ENCODE measurements around the gene SLC6A18. TPM values are rescaled to one million over a fixed set of nuclear protein-coding genes. Genes with fewer than 3 reads are reported as not detected.

The SLC6A18 gene
- total and polyA plus RNA-seq, 2 of the 13 experiments (the other 11 are each of a cell fraction or from before 2014, with no cell fraction given), result not detected

GRCh38 chr5:1268666-1269065, 43.5 kb downstream of the SLC6A18 start (continued):
- TF ChIP-seq ARID5B (CRISPR knock-in tag; IDR thresholded peaks at IDR 0.05), result no peak
- no peak for TF ChIP-seq PHF5A (CRISPR knock-in tag; IDR thresholded peaks at IDR 0.05; ENCODE audit: low read depth, unreplicated experiment)
- TF ChIP-seq GATAD2A (CRISPR knock-in tag; IDR thresholded peaks at IDR 0.05), result no peak
- TF ChIP-seq RAD21 (CRISPR knock-in tag; IDR thresholded peaks at IDR 0.05), result no peak
- no peak for TF ChIP-seq ZBED4 (CRISPR knock-in tag; IDR thresholded peaks at IDR 0.05; ENCODE audit: borderline replicate concordance)

- no TSS peak for BruUV-seq (replicated peaks)
- H3K27ac ChIP-seq (ENCODE audit: extremely low read length, insufficient read depth, low read length), result no peak overlapping the region
- WGBS (ENCODE audit: low lambda C conversion rate), result 64% methylated on average over 21 of the region's 22 CpGs
- ATAC-seq (no peak), DNase-seq (ENCODE audit: low spot score) (no peak), FAIRE-seq (no peak)
- POLR2A ChIA-PET, result no interaction called here
- no peak overlapping the region for H3K9ac ChIP-seq (ENCODE audit: insufficient read depth, low read depth, low read length)
- no peak overlapping the region for H2AFZ ChIP-seq (ENCODE audit: low read length)
- no peaks in the 10 kb centered on the region for H3K9me3 ChIP-seq (ENCODE audit: low read length)
- H3K36me3 ChIP-seq (replicated peaks in 1 of 2; ENCODE audit: control insufficient read depth in 1 of 2, insufficient read depth in 2 of 2, low read length in 2 of 2), result 0 out of 5 replicates have a peak, but pooled peaks cover 0 to 2% of the 10 kb centered on the region in 2 experiments
- H3K79me2 ChIP-seq (ENCODE audit: insufficient read depth, low read length), result no peaks in the 10 kb centered on the region
- H3K4me3 ChIP-seq (replicated peaks in 1 of 3; ENCODE audit: insufficient read depth in 1 of 3, low read depth in 2 of 3, low read length in 3 of 3), result no peak overlapping the region
- H3K4me2 ChIP-seq (ENCODE audit: low read depth, low read length), result no peak overlapping the region
- peaks cover 0 to 15% of the 10 kb centered on the region in 2 experiments; a peak in 2 of 5 replicates for H3K27me3 ChIP-seq (ENCODE audit: control insufficient read depth in 1 of 2, insufficient read depth in 2 of 2, low read length in 2 of 2)
- CTCF ChIA-PET (ENCODE audit: low intra/inter-chr PET ratio, low total read pairs), result no interaction called here
- in situ Hi-C loops (cut with HindIII; ENCODE audit: extremely low pct_ligation_motif_present, low pct_unique_long_range_greater_than_20kb) (no loop called here), intact Hi-C loops (cut with micrococcal nuclease; ENCODE audit: unreplicated experiment) (no loop called here)
- no peaks in the 10 kb centered on the region for H4K20me1 ChIP-seq (ENCODE audit: insufficient read depth, low read length)
- H3K4me1 ChIP-seq (ENCODE audit: insufficient read depth, low read length), result no peaks in the 10 kb centered on the region
- TF ChIP-seq ZNF138 (CRISPR knock-in tag; IDR thresholded peaks at IDR 0.05; ENCODE audit: low read depth) (no peak), KAT7 (CRISPR knock-in tag; IDR thresholded peaks at IDR 0.05; ENCODE audit: borderline replicate concordance) (no peak), NFYC (CRISPR knock-in tag; IDR thresholded peaks at IDR 0.05) (no peak), NFE2 (CRISPR knock-in tag; IDR thresholded peaks at IDR 0.05) (no peak), U2AF2 (IDR thresholded peaks at IDR 0.05; ENCODE audit: low read depth, low read length) (no peak), ZNF609 (CRISPR knock-in tag; IDR thresholded peaks at IDR 0.05; ENCODE audit: borderline replicate concordance) (no peak), POLR2A (IDR thresholded peaks at IDR 0.05; ENCODE audit: insufficient read depth in 1 of 2, low read depth in 2 of 2, low read length in 2 of 2) (no peak)
Measured at GRCh38 chr5:1270426-1270825, 45.2 kb downstream of the SLC6A18 start.

All from HepG2 (cell line).